ENCODE data around the gene NPDC1.

The NPDC1 gene

GRCh38 chr9:136994180-136994887 is 51.6 kb downstream of the NPDC1 start:
- no peak for DNase-seq (ENCODE audit: low spot score)
- no peak for TF ChIP-seq CTCF (IDR thresholded peaks at IDR 0.05)
- Histone ChIP-seq H3K27ac (no peak overlapping the region), H3K4me3 (peak overlapping the region; percentile 53)

- no peak for TF ChIP-seq CTCF (IDR thresholded peaks at IDR 0.05)
Measured at GRCh38 chr9:136992819-136993369, 53.1 kb downstream of the NPDC1 start.

GRCh38 chr9:136991993-136992818 is 53.8 kb downstream of the NPDC1 start, which contains the start of gene PAXX:
Gene PAXX (plus strand): TSS chr9:136992422. CDS start chr9:136992444, 22 bp downstream.
- Histone ChIP-seq H3K4me3 (peak within 1 kb of the TSS; percentile 99), H3K27ac (peak within 1 kb of the TSS; percentile 78 to 89)
- no peak for TF ChIP-seq CTCF (IDR thresholded peaks at IDR 0.05)
- peak; percentile 87 for DNase-seq (ENCODE audit: low spot score)

More at GRCh38 chr9:136992819-136993369, 53.1 kb downstream of the NPDC1 start:
- Histone ChIP-seq H3K27ac (peak overlapping the region in 1 of 2 donors; percentile 89), H3K4me3 (peak overlapping the region; percentile 99)
- DNase-seq (ENCODE audit: low spot score), result no peak

GRCh38 chr9:136990242-136990911 is 55.6 kb downstream of the NPDC1 start:
- H3K4me3 ChIP-seq, result no peak overlapping the region
- DNase-seq (ENCODE audit: low spot score), result no peak
- TF ChIP-seq CTCF (IDR thresholded peaks at IDR 0.05), result no peak
- no peak overlapping the region for H3K27ac ChIP-seq
